ENCODE data around the gene CD164L2.
"Not testable (repeated sequence)": the region's sequence is repeated elsewhere in the genome, so short reads cannot be mapped to it uniquely, and the experiment has no call there.

The CD164L2 gene

GRCh38 chr1:27383039-27383605 is at the start of gene CD164L2:
Gene CD164L2, minus strand, starts transcription at chr1:27383333. Its CDS starts 94 bp downstream, at chr1:27383239.
- no peak for DNase-seq

- not testable (repeated sequence) for DNase-seq
Observed at GRCh38 chr1:27432725-27433124, 49.6 kb upstream of the CD164L2 start.

- no peak for DNase-seq
Observed at GRCh38 chr1:27431601-27431940, 48.4 kb upstream of the CD164L2 start.

GRCh38 chr1:27430903-27431600 is 47.9 kb upstream of the CD164L2 start:
- no peak for DNase-seq

GRCh38 chr1:27429029-27429425 is 45.9 kb upstream of the CD164L2 start:
- no peak for DNase-seq

- peak; percentile 50 for DNase-seq
Observed at GRCh38 chr1:27428316-27429028, 45.3 kb upstream of the CD164L2 start.

GRCh38 chr1:27427816-27428315 is 44.7 kb upstream of the CD164L2 start:
- no peak for DNase-seq

GRCh38 chr1:27427329-27427728 is 44.2 kb upstream of the CD164L2 start:
- no peak for DNase-seq

GRCh38 chr1:27423709-27424108 is 40.6 kb upstream of the CD164L2 start:
- no peak for DNase-seq

- DNase-seq: no peak
Observed at GRCh38 chr1:27418326-27419185, 35.4 kb upstream of the CD164L2 start.

GRCh38 chr1:27417713-27418112 is 34.6 kb upstream of the CD164L2 start:
- DNase-seq: no peak

- peak; percentile 31 for DNase-seq
Observed at GRCh38 chr1:27416387-27417111, 33.4 kb upstream of the CD164L2 start.

GRCh38 chr1:27414091-27414490 is 31.0 kb upstream of the CD164L2 start:
- DNase-seq: no peak

- no peak for DNase-seq
Observed at GRCh38 chr1:27413004-27413403, 29.9 kb upstream of the CD164L2 start.

- no peak for DNase-seq
Observed at GRCh38 chr1:27412502-27412901, 29.4 kb upstream of the CD164L2 start.

- DNase-seq: no peak
Observed at GRCh38 chr1:27410709-27411108, 27.6 kb upstream of the CD164L2 start.

GRCh38 chr1:27409669-27410068 is 26.5 kb upstream of the CD164L2 start:
- DNase-seq: no peak

GRCh38 chr1:27408151-27408550 is 25.0 kb upstream of the CD164L2 start:
- DNase-seq: no peak

GRCh38 chr1:27406791-27407190 is 23.7 kb upstream of the CD164L2 start:
- DNase-seq: not testable (repeated sequence)

GRCh38 chr1:27406362-27406680 is 23.2 kb upstream of the CD164L2 start:
- no peak for DNase-seq

GRCh38 chr1:27405598-27406361 is 22.6 kb upstream of the CD164L2 start:
- not testable (repeated sequence) for DNase-seq

GRCh38 chr1:27405074-27405473 is 21.9 kb upstream of the CD164L2 start:
- DNase-seq: no peak
